Parathyroid adenoma (tissue), 2 donors: ENCODE measurements around the gene YJU2.

ENCODE experiments used
- H2AFZ ChIP-seq: fragments of 300-600 bp; sonication (generic); one replicate; pipeline ENCODE4 v1.7.0; 2017; ENCODE audit warnings: antibody characterized with exemption, mild to moderate bottlenecking
- H3K27ac ChIP-seq: fragments of 300-600 bp; sonication (generic); one replicate; pipeline ENCODE4 v1.7.0; 2017
- H3K27me3 ChIP-seq: fragments of 300-600 bp; sonication (generic); one replicate; pipeline ENCODE4 v1.7.0; 2017; ENCODE audit warnings: low read length; ENCODE audit not compliant: control insufficient read depth, insufficient read depth
- H3K36me3 ChIP-seq: fragments of 300-600 bp; sonication (generic); one replicate; pipeline ENCODE4 v1.7.0; 2017; ENCODE audit warnings: low read length; ENCODE audit not compliant: control insufficient read depth, insufficient read depth
- H3K4me1 ChIP-seq: fragments of 300-600 bp; sonication (generic); one replicate; pipeline ENCODE4 v1.7.0; 2017; ENCODE audit warnings: control low read depth
- H3K4me2 ChIP-seq: fragments of 300-600 bp; sonication (generic); one replicate; pipeline ENCODE4 v1.7.0; 2017; ENCODE audit warnings: low read length
- H3K4me3 ChIP-seq: fragments of 300-600 bp; sonication (generic); one replicate; pipeline ENCODE4 v1.7.0; 2017; ENCODE audit warnings: low read depth, low read length
- H3K79me2 ChIP-seq: fragments of 300-600 bp; sonication (generic); one replicate; pipeline ENCODE4 v1.7.0; 2017; ENCODE audit warnings: control low read depth
- H3K9ac ChIP-seq: fragments of 300-600 bp; sonication (generic); one replicate; pipeline ENCODE4 v1.7.0; 2017; ENCODE audit warnings: mild to moderate bottlenecking
- H3K9me3 ChIP-seq: fragments of 300-600 bp; sonication (generic); one replicate; pipeline ENCODE4 v1.7.0; 2017; ENCODE audit warnings: low read length; ENCODE audit not compliant: control insufficient read depth
- CTCF ChIP-seq: fragments of 300-600 bp; sonication (generic); IDR thresholded peaks from one replicate; pipeline ENCODE4 v1.7.0; 2017; ENCODE audit warnings: antibody characterized with exemption, mild to moderate bottlenecking
- donor health status: primary hyperparathyroidism.

The YJU2 gene

GRCh38 chr19:4305659-4306058, 58.8 kb downstream of the YJU2 start:
- Histone ChIP-seq H3K9me3 (no peaks in the 10 kb centered on the region), H3K4me2 (no peak overlapping the region), H3K4me1 (no peaks in the 10 kb centered on the region), H3K9ac (no peak overlapping the region), H3K27ac (no peak overlapping the region), H3K36me3 (no peaks in the 10 kb centered on the region), H3K79me2 (no peaks in the 10 kb centered on the region), H3K27me3 (no peaks in the 10 kb centered on the region), H2AFZ (no peak overlapping the region), H3K4me3 (no peak overlapping the region)
- no peak for TF ChIP-seq CTCF

- no peaks in the 10 kb centered on the region for H3K79me2 ChIP-seq
- TF ChIP-seq CTCF = no peak
- no peak overlapping the region for H3K9ac ChIP-seq
- H3K4me3 ChIP-seq = no peak overlapping the region
- H3K36me3 ChIP-seq = no peaks in the 10 kb centered on the region
- H3K27ac ChIP-seq = no peak overlapping the region
- H3K27me3 ChIP-seq = no peaks in the 10 kb centered on the region
- H3K9me3 ChIP-seq = no peaks in the 10 kb centered on the region
- no peak overlapping the region for H3K4me2 ChIP-seq
- H2AFZ ChIP-seq = no peak overlapping the region
- H3K4me1 ChIP-seq = no peaks in the 10 kb centered on the region
Observed at GRCh38 chr19:4310247-4311121, 63.6 kb downstream of the YJU2 start.

GRCh38 chr19:4313847-4314490, 67.1 kb downstream of the YJU2 start:
- TF ChIP-seq CTCF = no peak
- no peaks in the 10 kb centered on the region for H3K79me2 ChIP-seq
- H3K4me1 ChIP-seq = no peaks in the 10 kb centered on the region
- H3K9me3 ChIP-seq = no peaks in the 10 kb centered on the region
- no peaks in the 10 kb centered on the region for H3K27me3 ChIP-seq
- no peak overlapping the region for H3K27ac ChIP-seq
- no peak overlapping the region for H3K4me2 ChIP-seq
- no peak overlapping the region for H2AFZ ChIP-seq
- H3K9ac ChIP-seq = no peak overlapping the region
- no peaks in the 10 kb centered on the region for H3K36me3 ChIP-seq
- no peak overlapping the region for H3K4me3 ChIP-seq

- H3K4me1 ChIP-seq = no peaks in the 10 kb centered on the region
- H3K9me3 ChIP-seq = no peaks in the 10 kb centered on the region
- no peak overlapping the region for H3K4me3 ChIP-seq
- no peak overlapping the region for H3K4me2 ChIP-seq
- no peak for TF ChIP-seq CTCF
- no peak overlapping the region for H3K27ac ChIP-seq
- H3K9ac ChIP-seq = no peak overlapping the region
- H3K36me3 ChIP-seq = no peaks in the 10 kb centered on the region
- H3K27me3 ChIP-seq = no peaks in the 10 kb centered on the region
- H3K79me2 ChIP-seq = no peaks in the 10 kb centered on the region
- no peak overlapping the region for H2AFZ ChIP-seq
Observed at GRCh38 chr19:4316956-4317355, 70.1 kb downstream of the YJU2 start.
